H9 (cell line): ENCODE results near the gene SAG. TPM values are rescaled to one million over a fixed set of nuclear protein-coding genes. Genes with fewer than 3 reads are reported as not detected.

Experiments used
- DNase-seq: peaks from one replicate; pipeline ENCODE4 v3.0.0-alpha.2; 2017
- H2AFZ ChIP-seq: one replicate; pipeline ENCODE4 v1.6.1; 2013; ENCODE audit warnings: mild to moderate bottlenecking, low read length, control low read depth, moderate library complexity
- H2AK5ac ChIP-seq: 2 replicates; pipeline ENCODE4 v1.6.1; 2013; ENCODE audit warnings: low read length, control low read depth, mixed read lengths; ENCODE audit not compliant: insufficient read length
- H2BK120ac ChIP-seq: one replicate; pipeline ENCODE4 v1.6.1; 2013; ENCODE audit warnings: low read depth, mild to moderate bottlenecking, low read length, control low read depth, inconsistent platforms; ENCODE audit not compliant: poor library complexity, severe bottlenecking
- H2BK12ac ChIP-seq: 2 replicates; pipeline ENCODE4 v1.6.1; 2013; ENCODE audit warnings: low read length, control low read depth, mixed read lengths, low read depth; ENCODE audit not compliant: insufficient read length
- H2BK15ac ChIP-seq: 2 replicates; pipeline ENCODE4 v1.6.1; 2013; ENCODE audit warnings: low read depth, low read length, control low read depth
- H2BK20ac ChIP-seq: one replicate; pipeline ENCODE4 v1.6.1; 2013; ENCODE audit warnings: low read depth, mild to moderate bottlenecking, low read length, control low read depth, inconsistent platforms; ENCODE audit not compliant: poor library complexity, severe bottlenecking
- H2BK5ac ChIP-seq: 2 replicates; pipeline ENCODE4 v1.6.1; 2013; ENCODE audit warnings: low read length, control low read depth, mixed read lengths; ENCODE audit not compliant: insufficient read length
- H3K14ac ChIP-seq: 2 replicates; pipeline ENCODE4 v1.6.1; 2013; ENCODE audit warnings: low read length, control low read depth; ENCODE audit not compliant: insufficient read depth
- H3K18ac ChIP-seq: 2 replicates; pipeline ENCODE4 v1.6.1; 2013; ENCODE audit warnings: low read depth, mild to moderate bottlenecking, mixed read lengths, low read length, control low read depth; ENCODE audit not compliant: insufficient read length
- H3K23ac ChIP-seq: 2 replicates; pipeline ENCODE4 v1.6.1; 2013; ENCODE audit warnings: low read length, control low read depth, mixed read lengths, low read depth; ENCODE audit not compliant: insufficient read length
- H3K23me2 ChIP-seq: 2 replicates; pipeline ENCODE4 v1.6.1; 2013; ENCODE audit warnings: low read depth, mild to moderate bottlenecking, mixed read lengths, low read length, control low read depth; ENCODE audit not compliant: insufficient read length, poor library complexity, severe bottlenecking
- H3K27ac ChIP-seq: 2 replicates; pipeline ENCODE4 v1.5.1; 2013; ENCODE audit warnings: low read length, control low read depth, mixed read lengths, low read depth; ENCODE audit not compliant: insufficient read length
- H3K27me3 ChIP-seq: 2 replicates; pipeline ENCODE4 v1.6.1; 2013; ENCODE audit warnings: low read length, control low read depth, inconsistent platforms; ENCODE audit not compliant: insufficient read depth
- H3K4ac ChIP-seq: 2 replicates; pipeline ENCODE4 v1.6.1; 2013; ENCODE audit warnings: low read depth, mild to moderate bottlenecking, control low read depth, inconsistent platforms, low read length, moderate library complexity
- H3K4me1 ChIP-seq: 2 replicates; pipeline ENCODE4 v1.6.1; 2013; ENCODE audit warnings: low read length, control low read depth, inconsistent platforms; ENCODE audit not compliant: insufficient read depth
- H3K4me2 ChIP-seq: 2 replicates; pipeline ENCODE4 v1.6.1; 2013; ENCODE audit warnings: low read length, control low read depth, mixed read lengths; ENCODE audit not compliant: insufficient read length, insufficient read depth
- H3K56ac ChIP-seq: 2 replicates; pipeline ENCODE4 v1.6.1; 2013; ENCODE audit warnings: low read depth, mild to moderate bottlenecking, mixed read lengths, low read length, control low read depth; ENCODE audit not compliant: insufficient read length
- H3K79me1 ChIP-seq: 2 replicates; pipeline ENCODE4 v1.6.1; 2013; ENCODE audit warnings: low read depth, mild to moderate bottlenecking, moderate library complexity, low read length, control low read depth, inconsistent platforms; ENCODE audit not compliant: insufficient read depth, poor library complexity, severe bottlenecking
- H3K79me2 ChIP-seq: 2 replicates; pipeline ENCODE4 v1.6.1; 2013; ENCODE audit warnings: low read length, control low read depth, inconsistent platforms; ENCODE audit not compliant: insufficient read depth
- H3K9ac ChIP-seq: 2 replicates; pipeline ENCODE4 v1.6.1; 2013; ENCODE audit warnings: low read length, control low read depth, mixed read lengths; ENCODE audit not compliant: insufficient read length; ENCODE audit errors: extremely low read depth
- H3K9me3 ChIP-seq: one replicate; pipeline ENCODE4 v1.6.1; 2013; ENCODE audit warnings: low read depth, low read length, inconsistent platforms; ENCODE audit not compliant: control insufficient read depth
- H3T11ph ChIP-seq: one replicate; pipeline ENCODE4 v1.6.1; 2013; ENCODE audit warnings: mild to moderate bottlenecking, low read length, control low read depth, inconsistent platforms
- H4K20me1 ChIP-seq: one replicate; pipeline ENCODE4 v1.6.1; 2013; ENCODE audit not compliant: control insufficient read depth, insufficient read length, insufficient read depth
- H4K5ac ChIP-seq: 2 replicates; pipeline ENCODE4 v1.6.1; 2013; ENCODE audit warnings: low read depth, mild to moderate bottlenecking, mixed read lengths, low read length, control low read depth; ENCODE audit not compliant: insufficient read length
- H4K8ac ChIP-seq: replicated peaks from 2 replicates; pipeline ENCODE4 v1.6.1; 2013; ENCODE audit warnings: low read length, control low read depth, mixed read lengths, low read depth; ENCODE audit not compliant: insufficient read length
- H4K91ac ChIP-seq: 2 replicates; pipeline ENCODE4 v1.6.1; 2013; ENCODE audit warnings: low read depth, mild to moderate bottlenecking, moderate library complexity, mixed read lengths, low read length, control low read depth; ENCODE audit not compliant: insufficient read length
- H3K27ac Mint-ChIP-seq, 3 experiments: 2 replicates in 2 of 3; 3 replicates in 1 of 3; pipeline ENCODE4 v1.8.0; 2020 to 2021; ENCODE audit warnings: mixed read lengths in 3 of 3, mild to moderate bottlenecking in 1 of 3, moderate library complexity in 1 of 3
- H3K27me3 Mint-ChIP-seq: 2 replicates; pipeline ENCODE4 v1.8.0; 2021; ENCODE audit warnings: low read depth, mild to moderate bottlenecking, moderate library complexity, mixed read lengths
- H3K36me3 Mint-ChIP-seq, 3 experiments: 2 replicates in 2 of 3; 3 replicates in 1 of 3; pipeline ENCODE4 v1.8.0; 2020 to 2021; ENCODE audit warnings: low read depth in 3 of 3, mixed read lengths in 3 of 3; ENCODE audit not compliant: insufficient read depth in 1 of 3
- H3K4me1 Mint-ChIP-seq, 2 experiments: 2 replicates each; pipeline ENCODE4 v1.8.0; 2020; ENCODE audit warnings: mixed read lengths in 2 of 2
- H3K4me3 Mint-ChIP-seq, 2 experiments: 2 replicates in 1 of 2; 3 replicates in 1 of 2; pipeline ENCODE4 v1.8.0; 2020 to 2021; ENCODE audit warnings: mild to moderate bottlenecking in 2 of 2, mixed read lengths in 2 of 2, moderate library complexity in 1 of 2
- H3K9me3 Mint-ChIP-seq, 2 experiments: 2 replicates in 1 of 2; 3 replicates in 1 of 2; pipeline ENCODE4 v1.8.0; 2020; ENCODE audit warnings: mild to moderate bottlenecking in 2 of 2, mixed read lengths in 2 of 2, moderate library complexity in 1 of 2
- WGBS: extraction: QIAGEN DNeasy Blood & Tissue Kit; methylation state at CpG from one replicate; pipeline ENCODE4 v1.1.7; 2013; ENCODE audit warnings: missing lambda C conversion rate, low lambda C conversion rate, mixed read lengths; ENCODE audit not compliant: insufficient read length; ENCODE audit errors: extremely low coverage; 5-methylcytosine and 5-hydroxymethylcytosine counted together
- total RNA-seq: library from RNA; stranded (reverse); gene quantifications from 2 replicates; pipeline ENCODE4 v1.2.1, GENCODE V29; 2021
- TF ChIP-seq, protein P1 (sequence below): fragments of 200-600 bp; sonication (generic); conservative IDR thresholded peaks from 3 replicates; pipeline ENCODE4 v1.8.0; 2021; ENCODE audit warnings: antibody characterized with exemption, mild to moderate bottlenecking

SAG gene
- total RNA-seq, 1 experiment from 2014 or later = not detected

DNA sequence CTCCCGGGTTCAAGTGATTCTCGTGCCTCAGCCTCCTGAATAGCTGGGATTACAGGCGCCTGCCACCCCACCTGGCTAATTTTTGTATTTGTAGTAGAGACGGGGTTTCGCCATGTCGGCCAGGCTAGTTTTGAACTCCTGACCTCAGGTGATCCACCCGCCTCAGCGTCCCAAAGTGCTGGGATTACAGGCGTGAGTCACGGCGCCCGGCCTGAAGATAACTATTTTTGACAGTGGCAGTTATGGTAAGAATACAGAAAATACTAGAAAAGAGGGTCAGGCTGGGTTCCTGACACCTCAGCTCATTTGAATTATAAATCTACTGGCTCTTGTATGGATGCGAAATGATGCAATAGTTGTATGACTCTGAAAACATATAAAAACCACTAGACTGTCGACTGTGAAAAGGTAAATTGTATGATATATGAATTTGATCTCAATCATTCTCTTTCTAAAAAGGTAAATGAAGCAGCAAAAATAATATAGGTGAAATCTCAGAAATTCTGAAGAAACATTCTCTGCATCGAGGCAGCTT, 35.6 kb downstream of the SAG start:
- Histone ChIP-seq H3K23ac (no peak overlapping the region), H4K5ac (no peak overlapping the region), H3K23me2 (no peaks in the 10 kb centered on the region), H2BK120ac (no peak overlapping the region), H2AK5ac (no peak overlapping the region), H3K9me3 (no peaks in the 10 kb centered on the region), H2BK5ac (no peak overlapping the region), H2BK15ac (no peak overlapping the region), H2BK12ac (no peak overlapping the region), H3K27me3 (no peaks in the 10 kb centered on the region), H3T11ph (no peak overlapping the region), H2AFZ (no peak overlapping the region), H3K56ac (no peak overlapping the region), H3K14ac (no peak overlapping the region), H3K4ac (no peak overlapping the region), H3K4me1 (no peaks in the 10 kb centered on the region), H4K91ac (no peak overlapping the region), H2BK20ac (no peak overlapping the region), H3K79me2 (no peaks in the 10 kb centered on the region), H4K8ac (no peak overlapping the region), H3K79me1 (no peaks in the 10 kb centered on the region), H3K9ac (no peak overlapping the region), H3K4me2 (no peak overlapping the region), H4K20me1 (no peaks in the 10 kb centered on the region), H3K27ac (no peak overlapping the region), H3K18ac (no peak overlapping the region)
- WGBS = no CpG with 5 or more reads among the region's 15 CpGs
- DNase-seq = no peak
- Mint-ChIP-seq H3K4me1 (0 out of 4 replicates have a peak, but pooled peaks cover 3 to 4% of the 10 kb centered on the region in 2 experiments), H3K4me3 (no peak overlapping the region), H3K27ac (no peak overlapping the region), H3K9me3 (peaks cover 4 to 6% of the 10 kb centered on the region in 2 experiments; a peak in 3 of 5 replicates), H3K27me3 (peaks cover 47% of the 10 kb centered on the region), H3K36me3 (peaks cover 0 to 5% (median 0%) of the 10 kb centered on the region in 3 experiments; a peak in 1 of 7 replicates)
- TF ChIP-seq, protein P1, sequence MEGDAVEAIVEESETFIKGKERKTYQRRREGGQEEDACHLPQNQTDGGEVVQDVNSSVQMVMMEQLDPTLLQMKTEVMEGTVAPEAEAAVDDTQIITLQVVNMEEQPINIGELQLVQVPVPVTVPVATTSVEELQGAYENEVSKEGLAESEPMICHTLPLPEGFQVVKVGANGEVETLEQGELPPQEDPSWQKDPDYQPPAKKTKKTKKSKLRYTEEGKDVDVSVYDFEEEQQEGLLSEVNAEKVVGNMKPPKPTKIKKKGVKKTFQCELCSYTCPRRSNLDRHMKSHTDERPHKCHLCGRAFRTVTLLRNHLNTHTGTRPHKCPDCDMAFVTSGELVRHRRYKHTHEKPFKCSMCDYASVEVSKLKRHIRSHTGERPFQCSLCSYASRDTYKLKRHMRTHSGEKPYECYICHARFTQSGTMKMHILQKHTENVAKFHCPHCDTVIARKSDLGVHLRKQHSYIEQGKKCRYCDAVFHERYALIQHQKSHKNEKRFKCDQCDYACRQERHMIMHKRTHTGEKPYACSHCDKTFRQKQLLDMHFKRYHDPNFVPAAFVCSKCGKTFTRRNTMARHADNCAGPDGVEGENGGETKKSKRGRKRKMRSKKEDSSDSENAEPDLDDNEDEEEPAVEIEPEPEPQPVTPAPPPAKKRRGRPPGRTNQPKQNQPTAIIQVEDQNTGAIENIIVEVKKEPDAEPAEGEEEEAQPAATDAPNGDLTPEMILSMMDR = no peak
